ENCODE data around the gene KRTAP5-4.
"Not testable (repeated sequence)": the region's sequence is repeated elsewhere in the genome, so short reads cannot be mapped to it uniquely, and the experiment has no call there.

Gene KRTAP5-4

GRCh38 chr11:1636291-1636950 lies 14.5 kb upstream of the KRTAP5-4 start:
- no peak for DNase-seq

GRCh38 chr11:1633864-1634263 lies 11.9 kb upstream of the KRTAP5-4 start:
- DNase-seq, result no peak

DNA sequence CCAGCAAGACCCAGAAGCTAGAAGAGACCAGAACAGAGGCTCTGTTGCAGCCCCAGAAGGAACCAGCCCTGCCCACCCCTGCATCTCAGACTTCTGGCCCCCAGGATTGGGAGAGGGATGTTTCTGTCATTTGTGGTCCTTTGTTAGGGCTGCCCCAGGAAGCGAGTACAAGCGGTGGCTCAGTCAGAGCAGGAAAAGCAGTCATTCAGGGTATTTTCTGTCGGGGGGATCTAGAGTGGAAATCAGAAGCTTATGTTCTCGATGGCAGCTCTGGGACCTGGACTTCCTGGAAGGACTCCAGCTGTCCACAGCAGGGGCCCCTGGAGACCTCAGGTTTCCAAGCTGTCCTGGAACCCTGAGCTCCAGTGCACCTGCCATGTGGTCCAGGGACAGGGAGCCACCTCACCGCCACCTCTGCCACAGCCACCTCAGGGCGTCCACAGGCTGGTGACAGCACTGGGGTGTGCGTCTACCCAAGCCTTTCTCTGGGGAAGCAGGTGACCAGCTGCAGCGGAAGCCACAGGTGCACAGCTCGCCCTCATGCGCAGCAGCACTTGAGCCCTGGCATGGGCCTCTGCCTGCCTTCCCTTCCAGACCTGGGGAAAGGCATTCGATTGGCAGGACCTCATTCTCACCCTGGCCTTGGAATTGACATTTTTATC lies 10.2 kb upstream of the KRTAP5-4 start:
- DNase-seq, result no peak

DNA sequence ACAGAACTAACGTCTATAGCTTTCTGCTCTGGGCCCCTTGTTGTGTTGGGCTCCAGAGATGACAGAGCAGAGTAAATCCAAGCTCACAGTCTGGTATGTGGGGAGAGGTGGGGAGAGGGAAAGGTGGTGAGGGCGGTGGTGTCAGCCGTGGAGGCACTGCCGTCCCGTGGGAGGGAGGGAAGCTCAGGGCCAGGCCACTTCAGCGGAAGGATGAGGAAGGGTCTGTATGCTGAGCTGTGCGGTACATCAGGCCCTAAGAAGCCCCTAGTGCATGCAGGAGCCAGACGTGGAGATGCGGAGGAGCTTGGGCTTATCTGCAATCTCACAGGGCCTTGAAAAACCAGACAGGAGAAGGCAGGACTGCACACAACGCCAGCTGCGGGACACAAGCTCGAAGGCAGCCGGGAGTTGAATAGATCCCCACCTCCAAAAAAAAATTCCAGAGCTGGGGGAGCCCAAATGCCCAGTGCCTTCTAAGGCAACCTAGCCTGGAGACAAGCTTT lies 9.2 kb upstream of the KRTAP5-4 start:
- no peak for DNase-seq

GRCh38 chr11:1630271-1630670 lies 8.3 kb upstream of the KRTAP5-4 start:
- no peak for DNase-seq

- no peak for DNase-seq
These were observed 7.6 kb upstream of the KRTAP5-4 start, which contains the start of gene KRTAP5-5 for GRCh38 chr11:1629326-1630185. Gene KRTAP5-5, plus strand, starts transcription at chr11:1629775. Its CDS starts 66 bp downstream, at chr11:1629841.

DNA sequence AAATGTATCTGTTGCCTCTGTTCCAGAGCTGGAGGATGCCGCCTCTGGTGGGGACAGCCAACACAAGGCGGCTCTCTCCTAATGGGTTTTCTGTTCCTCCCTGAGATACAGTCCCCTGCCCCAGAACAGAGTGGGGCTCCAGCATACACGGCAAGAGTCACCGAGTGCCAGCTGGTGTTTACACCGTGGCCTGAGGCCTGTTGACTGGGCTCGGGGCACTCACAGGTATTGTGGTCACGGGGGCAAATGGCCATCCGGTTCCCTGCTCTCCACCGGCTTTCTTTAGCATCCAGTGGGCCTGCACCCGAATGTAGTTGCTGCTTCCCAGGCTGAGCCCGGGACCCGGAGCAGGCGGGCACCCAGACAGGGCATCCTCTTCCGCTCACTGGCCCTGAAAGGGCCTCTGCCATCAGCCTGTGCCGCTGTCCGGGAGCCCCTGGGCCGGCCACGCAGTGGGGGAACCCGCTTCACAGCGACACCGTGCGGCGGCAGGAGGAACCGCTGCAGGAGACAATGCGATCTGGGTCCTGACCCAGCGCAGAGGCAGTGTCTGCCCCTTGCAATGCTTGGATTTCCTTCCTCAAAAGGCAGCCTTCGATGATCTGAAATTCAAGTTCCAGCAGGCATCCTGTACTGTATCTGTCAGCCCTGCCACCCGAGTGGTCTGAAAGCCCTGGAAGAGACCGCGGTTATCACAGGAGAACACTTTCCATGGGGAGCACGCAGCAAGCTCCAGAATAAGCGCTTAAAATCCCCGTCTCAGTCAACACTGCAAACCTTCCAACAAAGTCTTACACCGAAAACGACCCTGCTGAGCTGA lies 6.8 kb upstream of the KRTAP5-4 start:
- DNase-seq, result no peak

DNA sequence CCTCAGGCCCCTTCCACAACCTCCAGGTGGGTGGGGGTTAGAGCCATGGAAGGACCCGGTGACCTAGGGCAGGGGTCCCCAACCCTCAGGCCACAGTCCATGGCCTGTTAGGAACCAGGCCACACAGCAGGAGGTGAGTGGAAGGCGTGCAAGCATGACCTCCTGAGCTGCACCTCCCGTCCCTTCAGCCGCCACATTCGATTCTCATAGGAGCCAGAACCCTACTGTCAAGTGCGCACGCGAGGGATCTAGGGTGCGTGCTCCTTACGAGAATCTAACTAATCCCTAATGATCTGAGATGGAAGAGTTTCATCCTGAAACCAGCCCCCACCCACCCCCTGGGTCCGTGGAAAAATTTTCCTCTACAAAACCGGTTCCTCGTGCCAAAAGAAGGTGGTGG lies 3.6 kb upstream of the KRTAP5-4 start:
- DNase-seq, result no peak

DNA sequence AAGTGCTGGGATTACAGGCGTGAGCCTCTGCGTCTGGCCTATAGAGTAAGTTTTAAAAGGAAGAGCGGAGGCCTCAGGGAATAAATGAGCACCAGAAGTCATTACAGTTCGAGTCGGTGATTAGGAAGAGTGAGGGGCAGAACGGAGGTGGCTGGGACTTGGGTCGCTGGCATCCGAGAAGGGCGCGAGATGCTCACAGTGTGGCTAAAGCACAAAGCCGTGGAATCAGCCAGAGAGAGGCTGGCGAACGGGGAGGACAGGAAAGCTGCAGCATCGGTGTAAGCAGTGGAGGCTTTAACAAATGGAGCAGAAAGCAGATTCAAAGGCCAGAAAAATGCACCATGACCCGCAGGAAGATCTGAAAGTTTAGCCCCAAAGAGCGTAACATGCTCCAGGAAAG lies 2.7 kb upstream of the KRTAP5-4 start:
- no peak for DNase-seq

DNA sequence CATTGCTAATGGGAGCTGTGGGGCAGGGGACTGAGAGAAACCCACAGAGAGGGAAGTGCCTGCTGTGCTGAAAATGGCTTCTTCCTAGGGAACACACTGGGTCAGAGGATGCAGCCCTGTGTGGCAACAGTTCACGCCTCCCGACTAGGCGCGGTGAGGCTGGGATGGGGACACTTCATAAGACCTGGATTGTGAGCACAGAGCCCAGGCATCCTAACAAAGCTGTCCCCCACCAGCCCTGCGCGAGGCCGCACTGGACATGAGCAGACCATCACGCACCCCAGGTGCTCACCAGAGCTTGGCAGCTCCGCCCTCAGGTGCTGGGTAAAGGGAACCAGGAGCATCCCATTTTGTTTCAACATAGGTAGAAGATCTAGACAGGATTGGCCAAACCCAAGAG lies 1.8 kb upstream of the KRTAP5-4 start:
- no peak for DNase-seq

GRCh38 chr11:1619449-1619848 lies 2.5 kb downstream of the KRTAP5-4 start:
- no peak for DNase-seq

DNA sequence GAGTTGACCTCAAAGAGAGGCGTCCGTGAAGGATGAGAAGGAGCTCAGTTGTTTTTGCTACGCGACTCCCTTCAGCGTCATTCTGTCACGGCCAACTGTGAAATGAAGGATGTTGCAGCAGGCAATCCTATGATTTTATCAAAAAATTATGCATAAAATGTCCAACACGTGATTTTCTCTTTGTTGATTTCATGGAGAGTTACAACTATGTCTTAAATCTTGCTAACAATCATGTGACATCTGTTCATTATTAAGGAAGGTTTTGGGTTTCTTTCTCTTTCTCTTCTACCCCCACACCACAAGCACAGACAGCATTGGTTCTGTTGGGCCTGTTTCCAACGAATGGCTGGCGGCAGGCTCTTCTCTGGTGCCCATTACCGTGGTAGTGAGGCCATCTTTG lies 3.7 kb downstream of the KRTAP5-4 start:
- DNase-seq, result no peak

DNA sequence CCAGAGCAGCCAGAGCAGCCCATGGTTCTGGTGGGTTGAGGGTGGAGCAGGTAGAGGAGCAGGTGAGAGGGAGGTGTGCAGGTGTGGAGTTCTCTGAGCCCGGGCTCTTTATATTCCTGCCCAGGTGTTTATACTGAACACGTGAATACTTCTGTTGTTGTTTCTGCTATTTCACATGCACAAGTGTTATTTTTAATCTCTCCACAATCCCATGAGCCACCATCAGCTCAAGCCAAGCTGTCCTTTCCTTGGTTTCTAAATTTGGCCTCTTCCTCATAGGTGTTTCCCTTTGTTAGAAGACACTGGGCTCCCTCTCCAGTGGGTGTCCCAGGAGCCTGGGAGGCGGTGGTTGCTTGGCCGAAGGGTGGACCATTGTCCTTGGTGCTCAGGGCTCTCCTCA lies 13.6 kb downstream of the KRTAP5-4 start, which contains the start of gene KRTAP5-3:
Gene KRTAP5-3, minus strand, starts transcription at position 101 of the 400 bp plus-strand sequence. Its CDS starts 78 bp downstream, at position 23.
- no peak for DNase-seq

- DNase-seq, result not testable (repeated sequence)
These were observed 14.0 kb downstream of the KRTAP5-4 start for GRCh38 chr11:1607901-1608300.

DNA sequence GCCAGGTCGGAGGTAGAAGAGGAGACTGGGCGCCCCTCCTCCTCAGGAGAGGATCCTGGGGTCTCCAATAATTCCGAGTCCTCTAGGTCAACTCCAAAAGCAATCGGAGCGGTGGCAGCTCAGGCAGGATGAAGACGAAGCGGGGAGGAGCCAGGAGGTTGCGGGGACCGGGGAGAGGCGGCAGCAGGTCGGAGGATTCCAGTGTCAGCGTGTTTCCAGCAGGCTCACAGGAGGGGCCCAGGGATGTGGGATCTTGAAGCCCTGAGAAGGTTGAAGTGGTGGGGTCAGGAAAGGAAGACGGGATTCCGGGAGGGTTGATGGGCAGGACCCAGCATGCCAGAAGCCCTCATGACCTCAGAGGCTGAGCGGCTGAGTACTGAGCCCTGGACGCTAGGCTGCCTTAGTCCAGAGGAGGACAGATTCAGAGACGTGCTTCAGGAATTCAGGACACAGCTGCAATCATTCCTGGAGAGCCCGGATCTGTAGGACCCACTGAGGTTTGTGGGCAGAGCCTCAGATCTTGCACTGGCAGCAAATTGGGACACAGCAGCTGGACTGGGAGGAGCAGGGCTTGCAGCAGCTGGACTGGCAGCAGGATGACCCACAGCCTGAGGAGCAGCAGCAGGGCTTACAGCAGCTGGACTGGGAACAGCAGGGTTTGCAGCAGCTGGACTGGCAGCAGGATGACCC lies 14.6 kb downstream of the KRTAP5-4 start:
- DNase-seq, result not testable (repeated sequence)

DNA sequence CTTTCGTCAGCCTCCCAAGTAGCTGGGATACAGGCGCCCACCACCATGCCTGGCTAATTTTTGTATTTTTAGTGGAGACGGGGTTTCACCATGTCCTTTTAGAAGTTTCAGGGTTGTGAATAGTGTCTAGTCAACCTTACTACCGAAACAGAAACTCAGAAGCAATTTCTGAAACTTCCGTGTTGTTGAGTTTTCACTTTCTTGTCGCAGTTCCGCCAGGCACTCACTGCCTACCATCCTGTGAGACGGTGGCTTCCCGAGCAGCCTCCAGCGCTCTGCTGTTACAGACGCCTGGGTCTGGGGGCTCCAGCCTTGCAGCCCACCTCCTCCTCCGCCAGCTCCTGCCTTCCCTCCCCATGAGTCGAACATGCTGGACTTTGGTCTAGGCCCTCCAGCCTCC lies 16.0 kb downstream of the KRTAP5-4 start:
- not testable (repeated sequence) for DNase-seq

DNA sequence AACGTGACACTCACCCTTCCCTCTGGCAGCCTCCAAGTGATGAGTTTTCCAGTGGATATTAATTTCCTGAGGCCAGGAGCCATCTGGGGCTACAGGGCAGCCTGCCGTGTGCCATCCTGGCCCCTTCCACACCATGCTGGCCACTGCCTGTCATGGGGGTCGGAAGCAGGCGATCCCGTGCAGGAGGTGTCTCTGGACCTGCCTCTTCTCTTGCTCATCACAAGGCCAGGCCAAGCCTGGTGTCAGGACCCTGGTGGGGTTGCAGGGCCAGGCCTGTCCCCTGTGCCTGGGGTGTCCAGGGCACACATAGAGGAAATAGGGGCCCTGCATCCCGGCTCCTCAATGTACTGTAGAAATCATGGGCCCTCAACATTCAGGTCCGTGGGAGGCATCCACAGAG lies 17.2 kb downstream of the KRTAP5-4 start:
- DNase-seq, result no peak

DNA sequence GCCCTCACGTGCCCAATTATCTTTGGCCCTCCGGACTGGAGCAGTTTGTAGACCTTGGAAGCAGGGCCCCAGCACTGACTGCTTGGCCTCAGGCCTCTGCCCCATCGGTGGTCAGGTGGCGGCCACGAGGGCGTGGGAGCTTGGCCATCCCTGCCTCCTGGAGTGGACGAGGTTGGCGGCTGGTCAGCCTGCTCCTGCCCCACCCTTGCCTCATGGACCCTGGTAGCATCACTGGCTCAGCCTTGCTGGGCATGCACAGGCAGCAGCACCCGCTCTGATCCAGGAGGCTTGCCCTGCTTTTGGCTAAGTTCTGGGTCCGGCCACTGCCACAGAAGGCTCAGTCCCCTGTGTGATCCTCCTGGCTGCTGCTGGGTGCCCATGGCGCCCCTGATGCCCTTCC lies 17.8 kb downstream of the KRTAP5-4 start:
- DNase-seq, result no peak

DNA sequence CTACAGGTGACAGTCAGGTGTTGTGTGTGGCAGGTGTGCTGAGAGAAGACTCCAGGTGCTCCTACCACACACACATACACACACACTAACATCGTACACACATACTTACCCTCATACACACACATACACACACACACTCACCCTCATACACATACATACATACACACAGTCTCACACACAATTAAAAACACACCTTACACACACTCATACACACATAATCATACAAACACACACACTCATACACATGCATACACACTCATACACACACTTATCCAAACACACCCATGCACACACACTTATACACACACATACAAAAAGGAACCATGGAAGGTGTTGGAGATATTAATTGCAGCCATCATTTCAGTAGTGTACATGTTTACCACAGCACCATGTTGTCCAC lies 18.3 kb downstream of the KRTAP5-4 start:
- no peak for DNase-seq

DNA sequence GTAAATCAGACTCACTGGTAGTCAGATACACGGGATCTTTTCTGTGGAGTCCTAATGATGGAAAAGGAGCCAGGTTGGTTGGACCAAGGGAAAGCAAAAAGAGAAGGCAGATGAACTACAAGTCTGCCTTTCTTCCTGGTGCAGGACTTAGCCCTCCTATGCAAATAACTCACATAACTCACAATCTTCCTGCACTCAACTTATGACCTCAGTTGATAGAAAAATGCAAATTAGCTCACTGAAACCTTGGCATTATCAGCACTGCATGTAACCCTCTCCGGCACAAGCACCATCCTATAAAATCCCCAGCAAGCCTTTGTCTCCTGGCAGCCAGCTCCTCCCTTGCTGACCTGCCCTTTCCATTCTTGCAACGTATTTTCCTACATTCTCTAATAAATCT lies 20.3 kb downstream of the KRTAP5-4 start:
- DNase-seq, result not testable (repeated sequence)

DNA sequence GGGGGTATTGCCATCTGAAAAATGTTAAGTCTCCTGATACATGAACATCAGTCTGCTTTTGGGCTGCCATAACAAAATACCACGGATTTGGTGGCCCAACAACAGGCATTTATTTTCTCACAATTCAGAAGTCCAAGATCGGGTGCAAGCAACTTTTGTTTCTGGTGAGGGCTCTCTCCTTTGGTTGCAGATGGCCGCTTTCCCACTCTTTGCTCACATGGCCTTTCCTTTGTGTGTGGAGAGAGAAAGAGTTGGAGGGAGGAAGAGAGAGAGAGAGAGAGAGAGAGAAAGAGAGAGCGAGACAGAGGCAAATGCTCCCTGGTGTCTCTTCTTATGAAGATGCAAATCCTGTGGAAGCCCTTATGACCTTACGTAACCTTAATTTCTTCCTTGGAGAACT lies 21.3 kb downstream of the KRTAP5-4 start:
- DNase-seq, result no peak

DNA sequence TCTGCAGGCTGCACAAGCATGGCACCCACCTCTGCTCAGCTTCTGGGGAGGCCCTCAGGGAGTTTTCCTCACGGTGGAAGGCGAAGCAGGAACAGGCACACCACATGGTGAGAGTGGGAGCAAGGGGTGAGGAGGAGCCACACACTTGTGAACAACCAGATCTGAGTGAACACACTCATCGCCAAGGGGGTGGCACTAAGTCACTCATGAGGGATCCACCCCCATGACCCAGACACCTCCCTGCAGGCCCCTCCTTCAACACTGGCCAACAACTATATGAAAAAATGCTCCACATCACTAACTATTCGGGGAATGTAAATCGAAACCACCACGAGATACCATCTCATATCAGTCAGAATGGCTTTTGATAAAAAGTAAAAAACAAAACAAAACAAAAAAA lies 23.1 kb downstream of the KRTAP5-4 start:
- no peak for DNase-seq
